D721Med (cell line): Measurements from ENCODE around the gene HOXA5.

ENCODE experiments used
- DNase-seq: peaks from one replicate; pipeline ENCODE4 v3.0.0; 2011; ENCODE audit warnings: low spot score; ENCODE audit not compliant: insufficient read length
- FAIRE-seq: peaks from 2 replicates; lab custom pipeline; 2011; peaks lifted over from hg19 to GRCh38; lab: Jason Lieb, UNC
- TF ChIP-seq, protein P1 (sequence below): IDR thresholded peaks from 2 replicates; pipeline ENCODE4 v1.5.1; 2012; ENCODE audit warnings: mild to moderate bottlenecking, control low read depth; ENCODE audit not compliant: insufficient read depth; ENCODE audit errors: missing control alignments

HOXA5 gene

GRCh38 chr7:27189295-27189996 is 46.0 kb upstream of the HOXA5 start:
- TF ChIP-seq, protein P1, sequence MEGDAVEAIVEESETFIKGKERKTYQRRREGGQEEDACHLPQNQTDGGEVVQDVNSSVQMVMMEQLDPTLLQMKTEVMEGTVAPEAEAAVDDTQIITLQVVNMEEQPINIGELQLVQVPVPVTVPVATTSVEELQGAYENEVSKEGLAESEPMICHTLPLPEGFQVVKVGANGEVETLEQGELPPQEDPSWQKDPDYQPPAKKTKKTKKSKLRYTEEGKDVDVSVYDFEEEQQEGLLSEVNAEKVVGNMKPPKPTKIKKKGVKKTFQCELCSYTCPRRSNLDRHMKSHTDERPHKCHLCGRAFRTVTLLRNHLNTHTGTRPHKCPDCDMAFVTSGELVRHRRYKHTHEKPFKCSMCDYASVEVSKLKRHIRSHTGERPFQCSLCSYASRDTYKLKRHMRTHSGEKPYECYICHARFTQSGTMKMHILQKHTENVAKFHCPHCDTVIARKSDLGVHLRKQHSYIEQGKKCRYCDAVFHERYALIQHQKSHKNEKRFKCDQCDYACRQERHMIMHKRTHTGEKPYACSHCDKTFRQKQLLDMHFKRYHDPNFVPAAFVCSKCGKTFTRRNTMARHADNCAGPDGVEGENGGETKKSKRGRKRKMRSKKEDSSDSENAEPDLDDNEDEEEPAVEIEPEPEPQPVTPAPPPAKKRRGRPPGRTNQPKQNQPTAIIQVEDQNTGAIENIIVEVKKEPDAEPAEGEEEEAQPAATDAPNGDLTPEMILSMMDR = no peak
- FAIRE-seq (no peak), DNase-seq (no peak)

DNA sequence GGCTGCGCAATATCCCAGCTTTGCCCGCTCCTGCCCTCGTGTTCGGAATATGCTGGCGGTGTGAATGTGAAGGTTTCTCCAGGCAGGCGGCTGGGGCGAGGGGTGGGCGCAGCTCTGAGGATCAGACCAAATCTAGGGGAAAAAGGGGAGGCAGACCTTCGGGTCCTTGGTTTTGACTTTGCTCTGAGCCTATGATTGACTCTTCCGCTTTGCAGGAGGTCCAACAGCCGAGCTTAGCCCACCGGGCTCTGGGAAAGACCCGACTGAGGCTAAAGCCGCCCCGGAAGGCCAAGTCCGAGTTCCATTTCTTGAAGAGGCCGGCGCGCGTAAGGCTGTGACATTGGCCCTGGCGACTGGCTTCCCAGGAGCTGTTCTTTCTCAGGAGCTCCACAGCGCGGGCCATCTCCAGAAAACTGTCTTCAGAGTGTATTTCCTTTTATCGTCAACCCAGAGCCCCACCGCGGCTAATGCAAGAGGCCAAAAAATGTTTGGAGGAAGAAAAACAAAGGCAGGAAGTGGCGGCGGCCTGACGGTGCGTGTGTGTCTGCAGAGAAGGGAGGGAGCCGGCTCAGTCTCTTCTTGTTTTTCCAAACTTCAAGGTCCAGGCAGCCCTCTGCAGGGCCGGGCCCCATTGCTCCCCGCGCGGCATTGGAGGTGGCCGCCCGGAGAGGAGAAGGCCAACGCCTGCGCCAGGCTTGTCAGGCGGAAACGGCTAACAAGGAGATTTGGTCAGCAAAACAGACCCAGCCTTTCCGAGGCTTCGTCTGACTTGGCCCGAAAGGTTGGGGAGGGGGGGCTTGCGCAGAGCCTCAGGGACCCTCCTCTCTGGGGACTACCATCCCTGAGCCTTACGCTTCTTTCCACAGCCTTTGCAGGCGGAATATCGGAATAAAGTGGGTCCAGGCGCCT is 45.2 kb upstream of the HOXA5 start:
- no peak for FAIRE-seq
- DNase-seq = no peak
- TF ChIP-seq, protein P1 = no peak

DNA sequence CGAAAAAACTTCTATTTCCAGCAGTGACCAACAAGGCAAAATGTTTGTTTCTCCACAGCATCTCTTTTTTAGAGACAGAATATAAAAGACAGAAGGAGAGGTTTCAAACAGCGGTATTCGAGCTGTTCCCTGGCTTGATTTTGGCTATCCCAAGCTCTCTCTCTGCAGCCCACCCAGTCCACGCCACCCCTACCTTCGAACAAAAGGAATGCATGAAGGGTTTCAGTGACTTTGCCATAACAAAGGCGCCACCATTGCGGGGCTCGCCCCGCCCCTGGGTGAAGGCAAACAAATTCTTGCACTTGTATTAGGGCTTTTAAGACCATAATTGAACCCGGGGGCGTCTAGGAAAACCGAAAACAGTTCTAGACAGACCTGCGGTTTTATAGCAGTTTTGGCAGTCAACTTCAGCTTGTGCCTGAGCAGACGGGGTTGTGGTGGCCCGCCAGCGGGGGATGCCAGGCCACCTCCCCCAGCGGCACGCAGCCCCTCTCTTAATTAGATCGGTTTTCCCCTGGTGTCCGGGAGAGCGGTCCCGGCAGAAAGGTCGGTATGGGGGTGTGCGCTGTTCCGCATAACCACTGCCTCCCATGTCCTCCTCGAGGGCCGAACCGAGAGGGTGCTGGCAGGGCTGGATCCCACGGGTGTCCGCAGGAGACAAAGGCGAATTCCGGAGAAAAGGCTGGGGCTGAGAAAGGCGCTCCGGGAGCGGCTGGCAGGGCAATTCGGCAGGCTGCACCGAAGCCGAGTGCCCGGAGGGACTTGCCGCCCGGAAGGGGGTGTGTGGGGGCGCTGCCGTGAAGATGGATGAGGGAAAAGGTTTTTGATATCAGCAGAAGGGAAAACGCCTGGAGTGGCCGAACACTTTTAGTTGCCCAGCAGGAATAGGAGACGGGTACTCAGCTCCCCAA is 44.2 kb upstream of the HOXA5 start:
- no peak for FAIRE-seq
- TF ChIP-seq, protein P1 = no peak
- no peak for DNase-seq

DNA sequence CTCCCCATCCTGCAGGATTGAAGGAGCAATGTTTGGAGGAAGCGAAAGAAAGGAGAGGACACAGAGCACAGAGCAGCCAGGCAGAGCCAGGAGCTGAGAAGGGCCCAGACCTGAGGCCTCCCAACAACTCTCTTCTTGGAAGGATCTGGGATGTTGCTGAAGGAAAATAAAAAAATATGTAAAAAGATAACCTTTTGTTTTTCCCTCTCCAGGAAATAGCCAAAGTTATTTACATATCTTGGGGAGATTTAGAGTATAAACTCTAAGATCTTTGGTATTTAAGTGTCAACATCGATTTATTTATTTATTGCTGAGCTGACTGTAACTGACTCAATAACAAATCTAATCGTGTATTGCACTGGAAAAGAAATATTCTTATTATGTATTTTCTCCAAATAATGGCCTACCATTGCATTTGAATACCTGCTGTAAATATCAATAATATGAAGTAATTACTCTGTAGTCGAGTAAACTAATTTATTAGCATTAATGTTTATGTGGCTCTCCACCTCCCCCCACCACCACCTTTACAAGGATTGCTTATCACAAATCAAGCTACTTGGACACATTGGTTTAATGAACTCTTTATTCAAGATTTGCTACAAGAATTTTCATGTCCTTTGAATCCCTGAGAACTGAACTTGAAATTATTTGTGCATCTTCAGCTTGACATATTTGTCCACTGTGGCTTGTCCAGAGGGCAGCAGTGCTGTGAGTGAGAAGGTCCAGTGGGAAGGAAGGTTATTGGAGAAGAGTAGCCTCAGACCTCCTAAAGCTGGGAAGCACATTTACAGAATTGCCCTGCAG is 43.4 kb upstream of the HOXA5 start:
- FAIRE-seq (no peak), DNase-seq (no peak)
- TF ChIP-seq, protein P1 = no peak

- FAIRE-seq (no peak), DNase-seq (no peak)
- TF ChIP-seq, protein P1 = no peak
These were observed 42.6 kb upstream of the HOXA5 start for GRCh38 chr7:27185854-27186667.
